HAP-1 (cell line): ENCODE measurements around the gene LNP1.

Experiments used
- DNase-seq, 2 experiments: peaks; one replicate each; pipeline ENCODE4 v3.0.0-alpha.2; 2016 to 2020; ENCODE audit warnings: low spot score in 2 of 2
- H3K27me3 ChIP-seq: fragments of 250-450 bp; sonication (Bioruptor Pico); 2 replicates; pipeline ENCODE4 v1.5.1; 2020; ENCODE audit warnings: low read depth, mild to moderate bottlenecking, moderate library complexity
- H3K36me3 ChIP-seq: fragments of 250-450 bp; sonication (Bioruptor Pico); replicated peaks from 2 replicates; pipeline ENCODE4 v1.5.1; 2020; ENCODE audit warnings: mild to moderate bottlenecking
- H3K4me1 ChIP-seq: fragments of 250-450 bp; sonication (Bioruptor Pico); 2 replicates; pipeline ENCODE4 v1.5.1; 2020; ENCODE audit warnings: mild to moderate bottlenecking
- H3K4me3 ChIP-seq: fragments of 250-450 bp; sonication (Bioruptor Pico); 2 replicates; pipeline ENCODE4 v1.5.1; 2020; ENCODE audit warnings: mild to moderate bottlenecking, moderate library complexity
- H3K9me3 ChIP-seq: fragments of 250-450 bp; sonication (Bioruptor Pico); 2 replicates; pipeline ENCODE4 v1.5.1; 2020; ENCODE audit warnings: mild to moderate bottlenecking, moderate library complexity
- in situ Hi-C: fragments of 300-500 bp; cut with MboI; formaldehyde crosslinking; loops from 3 replicates; pipeline ENCODE4 v1.14.3; 2020; ENCODE audit warnings: low sequenced_read_pairs, inconsistent platforms, mixed read lengths

The LNP1 gene

DNA sequence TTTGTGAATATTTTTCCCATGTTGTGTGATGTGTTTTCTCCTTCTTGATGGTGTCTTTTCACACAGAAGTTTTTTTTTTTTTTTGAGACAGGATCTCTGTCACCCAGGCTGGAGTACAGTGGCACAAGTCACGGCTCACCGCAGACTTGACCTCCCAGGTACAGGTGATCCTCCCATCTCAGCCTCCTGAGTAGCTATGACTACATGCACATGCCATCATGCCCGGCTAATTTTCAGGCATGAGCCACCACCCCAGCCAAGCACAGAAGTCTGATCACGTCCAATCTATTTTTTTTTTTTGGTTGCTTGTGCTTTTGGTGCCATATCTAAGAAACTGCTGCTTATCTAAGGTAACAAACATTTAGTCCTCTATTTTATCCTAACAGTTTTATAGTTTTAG is 25.0 kb upstream of the LNP1 start:
- no peak for DNase-seq
- no peaks in the 10 kb centered on the region for H3K27me3 ChIP-seq
- no peak overlapping the region for H3K4me3 ChIP-seq
- no peaks in the 10 kb centered on the region for H3K4me1 ChIP-seq
- in situ Hi-C loops, result no loop called here
- peaks cover 69% of the 10 kb centered on the region for H3K36me3 ChIP-seq
- H3K9me3 ChIP-seq, result no peaks in the 10 kb centered on the region

DNA sequence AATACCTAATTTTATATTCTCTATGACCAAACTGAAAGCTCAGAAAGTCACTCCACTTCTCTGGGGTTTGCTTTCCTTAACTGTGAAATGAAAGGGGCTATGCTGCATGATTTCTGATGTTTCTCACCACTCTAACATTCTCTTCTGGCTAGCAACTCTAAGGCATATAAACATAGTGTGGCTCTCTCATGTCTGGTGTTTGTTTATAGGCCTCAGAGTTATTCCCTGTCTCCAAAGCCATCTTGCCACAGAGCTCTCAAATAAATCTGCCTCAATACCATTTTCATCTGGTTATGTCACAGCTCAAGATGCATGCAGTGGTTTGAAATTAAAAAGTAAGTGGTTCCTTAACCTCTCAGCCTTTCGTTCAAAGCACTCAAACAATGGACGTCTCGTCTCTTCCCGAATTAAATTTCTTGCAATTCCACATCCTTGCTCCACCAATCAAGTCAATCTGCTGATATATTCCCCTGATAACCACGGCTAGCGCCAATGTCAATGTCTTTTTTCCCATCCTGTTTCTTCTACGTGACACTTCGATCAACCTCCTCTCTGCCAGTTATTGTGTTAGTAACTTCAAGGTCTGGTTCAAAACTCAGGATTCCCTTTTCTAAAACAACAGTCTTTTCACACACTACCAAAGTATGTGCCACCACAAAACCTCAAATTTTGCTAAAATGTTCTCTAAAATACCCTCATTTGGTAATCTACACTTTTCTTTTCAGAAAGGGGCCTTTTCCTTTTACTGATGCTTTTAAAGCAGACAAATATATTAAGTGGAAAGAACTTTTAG is 16.4 kb upstream of the LNP1 start:
- H3K9me3 ChIP-seq, result peaks cover 3% of the 10 kb centered on the region; the same call in 1 of the 2 replicates
- in situ Hi-C loops, result no loop called here
- H3K4me1 ChIP-seq, result peaks cover 12% of the 10 kb centered on the region
- no peak overlapping the region for H3K4me3 ChIP-seq
- peaks cover 61% of the 10 kb centered on the region for H3K36me3 ChIP-seq
- no peak for DNase-seq
- H3K27me3 ChIP-seq, result no peaks in the 10 kb centered on the region

DNA sequence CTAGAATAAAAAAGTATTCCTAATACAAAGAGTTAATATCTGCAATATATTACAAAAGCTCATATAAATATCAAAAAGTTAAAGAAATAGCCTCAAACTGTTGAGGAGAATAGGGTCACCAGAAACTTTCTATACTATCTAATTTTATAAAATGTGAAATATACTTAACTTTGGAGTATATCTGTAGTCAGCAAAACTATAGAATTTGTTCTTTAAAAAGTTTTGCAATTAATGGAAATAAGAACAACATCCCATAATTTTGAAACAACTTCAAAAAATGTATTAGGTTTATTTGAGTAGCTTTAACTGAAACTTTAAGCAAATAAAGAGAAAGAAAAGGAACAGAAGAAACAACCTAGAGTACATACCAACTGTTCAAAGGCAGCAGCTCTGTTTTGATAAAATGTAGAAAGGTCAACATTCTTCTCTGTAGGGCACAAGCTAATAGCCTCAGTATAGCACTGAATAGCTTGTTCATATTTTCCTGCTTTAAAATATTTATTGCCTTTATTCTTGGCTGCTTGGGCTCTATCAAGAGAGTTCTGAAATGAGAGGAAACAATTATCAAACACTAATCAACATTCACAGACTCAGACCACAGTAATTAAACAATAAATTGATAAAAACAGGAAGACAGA is 14.8 kb upstream of the LNP1 start:
- DNase-seq, result no peak
- in situ Hi-C loops, result no loop called here

DNA sequence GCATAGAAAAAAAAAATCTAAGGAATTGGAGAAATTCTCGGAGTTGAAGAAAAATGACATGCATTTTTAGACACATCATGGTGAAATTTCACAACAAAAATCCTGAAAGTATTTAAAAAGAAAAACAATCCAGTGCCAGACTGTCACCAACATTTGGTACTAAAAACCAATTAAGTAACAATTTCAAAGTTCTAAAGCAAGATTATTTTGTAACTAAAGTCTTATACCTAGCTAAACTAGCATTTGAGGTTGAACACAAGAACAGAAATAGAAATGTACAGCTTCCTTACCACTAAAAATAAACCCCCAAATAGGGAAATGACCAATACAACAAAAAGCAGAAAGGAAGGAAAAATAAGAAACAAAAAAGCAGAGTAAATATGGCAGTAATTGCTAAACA is 12.3 kb upstream of the LNP1 start:
- in situ Hi-C loops, result no loop called here
- Histone ChIP-seq H3K4me1 (peaks cover 12% of the 10 kb centered on the region), H3K27me3 (no peaks in the 10 kb centered on the region), H3K36me3 (peaks cover 31% of the 10 kb centered on the region), H3K4me3 (no peak overlapping the region), H3K9me3 (peaks cover 3% of the 10 kb centered on the region; the same call in 1 of the 2 replicates)
- DNase-seq, result no peak

More for the DNA sequence above, 14.8 kb upstream of the LNP1 start:
- Histone ChIP-seq H3K4me1 (peaks cover 12% of the 10 kb centered on the region), H3K9me3 (peaks cover 3% of the 10 kb centered on the region; the same call in 1 of the 2 replicates), H3K27me3 (no peaks in the 10 kb centered on the region), H3K4me3 (no peak overlapping the region), H3K36me3 (peaks cover 52% of the 10 kb centered on the region)

DNA sequence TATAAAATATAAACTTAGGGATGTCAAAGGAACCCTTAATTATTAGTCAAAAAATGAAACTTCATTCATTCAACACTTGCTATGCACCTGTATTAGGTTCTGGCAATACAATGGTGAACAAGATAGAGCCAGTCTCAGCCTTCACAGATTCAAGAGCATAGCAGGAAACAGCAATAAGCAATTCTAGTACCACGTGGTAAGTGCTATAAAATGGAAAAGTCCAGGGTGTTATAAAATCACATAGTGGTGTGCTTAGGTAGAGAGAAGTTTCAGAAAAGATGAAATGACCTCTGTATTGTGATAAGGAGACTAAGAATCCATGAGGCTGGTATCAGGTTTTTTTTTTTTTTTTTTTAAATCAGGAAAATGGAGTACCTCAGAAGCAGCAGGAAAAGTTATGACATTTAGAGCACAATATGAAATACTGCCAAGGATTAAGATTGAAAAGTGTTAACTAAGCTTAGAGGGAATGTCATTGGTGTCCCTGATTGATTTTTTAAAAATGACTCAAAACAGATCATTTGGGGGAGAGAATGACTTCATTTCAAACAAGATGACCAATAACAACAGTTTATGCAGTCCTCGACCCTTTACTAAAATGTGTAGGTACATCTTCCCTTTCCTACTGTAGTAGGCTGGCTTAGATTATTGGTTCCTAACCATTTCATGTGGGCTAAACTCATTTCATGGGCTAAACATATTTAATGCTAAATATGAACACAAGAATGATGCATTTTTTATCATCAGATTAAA is 5.5 kb upstream of the LNP1 start:
- no peak overlapping the region for H3K4me3 ChIP-seq
- in situ Hi-C loops, result no loop called here
- no peaks in the 10 kb centered on the region for H3K9me3 ChIP-seq
- H3K36me3 ChIP-seq, result no peaks in the 10 kb centered on the region; the same call in 1 of the 2 replicates
- DNase-seq, result no peak
- peaks cover 5% of the 10 kb centered on the region; the same call in 1 of the 2 replicates for H3K4me1 ChIP-seq
- H3K27me3 ChIP-seq, result no peaks in the 10 kb centered on the region

DNA sequence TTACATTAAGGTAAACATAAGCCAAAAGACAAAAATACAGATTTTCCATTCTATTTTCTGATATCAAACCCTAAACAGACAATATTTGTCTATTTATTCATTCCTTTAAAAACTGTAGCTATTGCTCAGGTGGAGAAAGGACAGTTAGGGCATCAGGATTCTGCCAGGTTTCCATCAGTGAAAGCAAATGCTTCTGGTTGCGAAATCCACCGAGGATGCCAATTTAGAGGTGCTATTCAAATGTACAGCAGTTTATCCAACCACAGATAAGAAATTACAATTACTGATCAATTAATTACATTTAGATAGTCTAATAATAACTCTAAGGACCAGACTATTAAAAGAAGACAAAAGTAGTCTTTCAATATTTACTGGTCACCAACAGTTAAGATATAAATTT is 4.4 kb upstream of the LNP1 start:
- no peak for DNase-seq
- Histone ChIP-seq H3K27me3 (no peaks in the 10 kb centered on the region), H3K4me1 (peaks cover 12% of the 10 kb centered on the region), H3K36me3 (no peaks in the 10 kb centered on the region; the same call in 1 of the 2 replicates), H3K9me3 (no peaks in the 10 kb centered on the region), H3K4me3 (no peak overlapping the region)
- in situ Hi-C loops, result no loop called here

DNA sequence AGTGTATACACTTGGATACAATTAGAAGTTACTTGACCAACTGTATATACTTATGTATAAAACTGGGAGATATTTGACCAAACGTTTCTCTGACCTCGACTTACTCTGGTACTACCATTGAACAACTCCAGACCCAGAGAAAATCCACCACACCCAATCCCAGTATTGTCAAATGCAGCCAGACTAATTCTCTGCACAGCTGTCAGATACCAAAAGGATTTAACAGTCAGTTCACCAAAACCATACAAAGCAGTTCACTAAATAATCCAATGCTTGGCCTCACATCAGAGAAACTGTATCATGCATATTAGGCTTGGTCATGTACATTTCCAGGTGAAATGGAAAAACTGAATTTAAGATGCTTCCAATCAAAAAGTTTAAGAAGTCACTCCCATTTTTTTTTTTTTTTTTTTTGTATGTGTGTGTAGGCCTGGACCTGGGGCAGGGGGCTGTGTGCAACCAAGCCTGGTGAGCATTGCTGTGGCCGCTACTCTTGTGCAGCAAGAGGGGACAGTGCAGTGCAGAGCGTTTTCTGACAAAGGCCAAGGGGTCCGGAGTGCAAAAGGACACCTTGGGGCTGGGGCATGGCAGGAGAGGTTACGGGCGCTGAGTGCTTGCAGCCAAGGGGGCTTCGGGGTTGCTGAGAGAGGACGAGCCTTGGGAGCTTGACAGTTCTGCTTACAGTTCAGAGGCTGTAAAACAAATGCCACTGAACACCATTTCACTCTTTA is 1.8 kb upstream of the LNP1 start:
- DNase-seq, result peak in 1 of 2 experiments; percentile 11
- no peaks in the 10 kb centered on the region for H3K27me3 ChIP-seq
- in situ Hi-C loops, result no loop called here
- H3K4me3 ChIP-seq, result peak overlapping the region; percentile 62
- H3K36me3 ChIP-seq, result no peaks in the 10 kb centered on the region; the same call in 1 of the 2 replicates
- H3K9me3 ChIP-seq, result no peaks in the 10 kb centered on the region
- H3K4me1 ChIP-seq, result peaks cover 30% of the 10 kb centered on the region

DNA sequence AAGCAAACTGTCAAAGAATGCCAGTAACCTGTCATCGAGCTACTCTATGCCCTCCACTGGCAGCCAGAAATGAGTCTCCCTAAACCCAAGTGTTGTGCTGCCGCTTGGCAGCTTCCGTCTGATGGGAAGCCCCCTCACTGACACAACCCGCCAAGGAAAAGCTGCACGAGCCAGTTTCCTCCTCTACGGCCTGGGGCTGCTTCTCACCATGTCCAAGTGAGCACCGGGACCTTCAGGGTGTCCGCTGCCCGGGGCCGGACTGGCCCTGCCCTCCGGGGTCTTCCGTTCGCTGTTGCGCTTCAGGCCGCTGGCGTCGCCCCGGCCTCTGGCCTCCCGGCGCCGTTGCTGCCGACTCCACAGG is 940 bp upstream of the LNP1 start:
- Histone ChIP-seq H3K27me3 (no peaks in the 10 kb centered on the region), H3K4me1 (peaks cover 30% of the 10 kb centered on the region), H3K36me3 (no peaks in the 10 kb centered on the region; the same call in 1 of the 2 replicates), H3K4me3 (peak overlapping the region; percentile 62), H3K9me3 (no peaks in the 10 kb centered on the region)
- in situ Hi-C loops, result no loop called here
- peak in 1 of 2 experiments; percentile 18 for DNase-seq

DNA sequence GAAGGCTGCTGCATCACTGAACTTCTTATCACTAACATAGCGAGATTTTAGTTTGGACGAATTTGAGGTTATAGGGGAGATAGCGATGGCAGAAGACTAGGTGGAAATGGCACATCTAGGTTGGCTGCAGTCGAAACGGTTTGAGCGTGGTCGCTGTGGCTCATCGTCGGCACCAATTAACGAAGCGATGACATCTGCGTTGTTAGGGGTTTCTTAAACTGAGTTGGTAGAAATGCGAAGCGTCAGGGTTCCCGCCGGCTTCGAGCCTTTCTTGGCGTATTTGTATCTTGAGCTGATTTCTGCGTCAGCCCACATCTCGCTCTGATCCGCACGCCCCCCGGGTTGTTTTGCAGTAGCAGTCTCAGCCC is 319 bp downstream of the LNP1 start:
- H3K4me1 ChIP-seq, result peaks cover 30% of the 10 kb centered on the region
- H3K9me3 ChIP-seq, result no peaks in the 10 kb centered on the region
- H3K27me3 ChIP-seq, result no peaks in the 10 kb centered on the region
- H3K4me3 ChIP-seq, result peak overlapping the region; percentile 62
- in situ Hi-C loops, result no loop called here
- H3K36me3 ChIP-seq, result no peaks in the 10 kb centered on the region; the same call in 1 of the 2 replicates
- no peak for DNase-seq

DNA sequence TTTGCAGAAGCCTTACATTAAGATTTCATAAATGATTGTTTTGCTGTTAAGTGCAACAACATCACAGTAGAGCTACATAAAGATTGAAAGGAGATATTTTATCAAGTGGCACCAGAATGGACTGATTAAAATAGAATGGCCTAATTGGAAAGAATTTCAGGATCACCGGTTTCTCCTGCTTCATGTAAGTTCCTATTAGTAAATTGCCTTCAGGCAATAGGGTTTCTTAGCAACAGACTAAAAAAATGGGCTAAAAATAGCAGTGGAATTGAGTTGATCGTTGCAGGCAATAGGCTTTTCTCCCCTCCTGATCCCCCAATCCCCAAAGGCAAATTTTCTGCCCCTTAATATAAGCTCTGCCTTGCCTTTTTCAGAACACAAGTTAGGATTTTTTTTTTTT is 917 bp downstream of the LNP1 start:
- in situ Hi-C loops, result no loop called here
- peaks cover 30% of the 10 kb centered on the region for H3K4me1 ChIP-seq
- peaks cover 4% of the 10 kb centered on the region for H3K9me3 ChIP-seq
- DNase-seq, result peak in 1 of 2 experiments; percentile 55
- peak overlapping the region; percentile 7; the same call in 1 of the 2 replicates for H3K4me3 ChIP-seq
- no peaks in the 10 kb centered on the region for H3K27me3 ChIP-seq
- no peaks in the 10 kb centered on the region; the same call in 1 of the 2 replicates for H3K36me3 ChIP-seq

DNA sequence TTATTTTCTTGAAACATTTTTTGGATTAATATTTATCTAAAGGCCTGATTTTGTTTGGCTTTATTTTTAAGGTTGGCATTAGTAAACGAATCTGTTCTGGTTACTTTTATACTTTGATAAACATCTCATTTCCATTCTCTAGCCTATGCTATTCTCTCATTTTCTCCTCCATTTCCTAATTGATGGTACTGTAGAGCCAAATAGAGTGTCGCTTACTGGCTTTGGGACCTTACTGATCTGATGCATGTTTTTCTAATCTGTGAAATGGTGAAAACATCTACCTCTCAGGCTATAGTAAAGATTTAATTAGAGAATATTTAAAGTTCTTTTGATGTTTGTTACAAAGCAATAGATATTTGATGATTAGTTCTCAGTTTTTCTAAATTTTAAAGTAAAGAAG is 1.6 kb downstream of the LNP1 start:
- Histone ChIP-seq H3K9me3 (peaks cover 7% of the 10 kb centered on the region), H3K4me1 (peaks cover 30% of the 10 kb centered on the region), H3K27me3 (no peaks in the 10 kb centered on the region), H3K36me3 (no peaks in the 10 kb centered on the region; the same call in 1 of the 2 replicates), H3K4me3 (peak overlapping the region; percentile 7; the same call in 1 of the 2 replicates)
- in situ Hi-C loops, result no loop called here
- no peak for DNase-seq

DNA sequence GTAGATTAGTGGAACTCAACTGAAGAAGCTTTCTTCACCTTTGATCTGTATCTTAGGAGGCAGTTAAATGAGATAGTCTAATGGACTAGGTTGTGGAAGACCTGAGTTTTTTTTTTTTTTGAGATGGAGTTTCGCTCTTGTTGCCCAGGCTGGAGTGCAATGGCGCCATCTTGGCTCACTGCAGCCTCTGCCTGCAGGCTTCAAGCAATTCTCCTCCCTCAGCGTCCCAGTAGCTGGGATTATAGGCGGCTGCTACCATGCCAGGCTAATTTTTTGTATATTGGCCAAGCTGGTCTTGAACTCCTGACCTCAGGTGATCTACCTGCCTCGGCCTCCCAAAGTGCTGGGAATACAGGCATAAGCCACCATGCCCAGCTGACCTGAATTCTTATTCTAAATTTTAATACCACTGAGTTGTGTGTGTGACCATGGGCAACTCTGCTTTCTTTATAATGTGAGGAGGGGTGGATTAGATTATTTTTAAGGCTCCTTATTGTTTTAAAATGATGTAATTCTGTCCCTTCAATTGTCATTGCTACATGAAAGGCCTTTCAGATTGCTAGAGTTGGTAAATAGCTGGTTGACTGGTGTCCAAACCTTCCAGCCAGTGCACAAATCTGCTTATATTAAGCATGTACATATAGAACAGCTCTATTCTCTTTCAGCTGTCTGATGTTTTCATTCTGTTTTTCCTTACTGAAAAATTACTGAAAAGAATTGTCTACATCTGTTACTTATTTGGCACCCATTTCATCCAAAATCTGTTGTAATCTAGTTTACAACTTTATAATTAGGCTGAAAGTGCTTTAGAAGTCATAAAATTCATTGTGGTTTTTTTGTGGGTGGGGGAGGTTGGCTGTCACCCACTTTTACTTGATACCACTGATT is 2.3 kb downstream of the LNP1 start:
- no peak overlapping the region for H3K4me3 ChIP-seq
- peaks cover 29% of the 10 kb centered on the region for H3K4me1 ChIP-seq
- in situ Hi-C loops, result no loop called here
- H3K36me3 ChIP-seq, result no peaks in the 10 kb centered on the region; the same call in 1 of the 2 replicates
- H3K9me3 ChIP-seq, result peaks cover 7% of the 10 kb centered on the region
- no peaks in the 10 kb centered on the region for H3K27me3 ChIP-seq
- no peak for DNase-seq

DNA sequence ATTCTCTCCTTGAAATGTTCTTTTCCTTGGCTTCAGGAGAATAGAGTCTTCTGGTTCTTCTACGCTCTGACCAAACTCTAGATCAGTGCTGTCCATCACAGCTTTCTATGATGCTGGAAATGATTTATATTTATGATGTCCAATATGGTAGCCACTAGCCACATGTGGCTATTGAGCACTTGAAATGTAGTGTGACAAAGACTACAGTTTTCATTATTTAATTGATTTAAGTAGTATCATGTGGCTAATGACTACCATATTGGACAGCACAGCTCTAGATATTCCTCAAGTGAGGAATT is 2.9 kb downstream of the LNP1 start:
- DNase-seq, result no peak
- Histone ChIP-seq H3K27me3 (no peaks in the 10 kb centered on the region), H3K36me3 (no peaks in the 10 kb centered on the region; the same call in 1 of the 2 replicates), H3K9me3 (peaks cover 7% of the 10 kb centered on the region), H3K4me3 (no peak overlapping the region), H3K4me1 (peaks cover 27% of the 10 kb centered on the region)
- in situ Hi-C loops, result no loop called here
